ENCODE data around the gene JARID2. TPM values are rescaled to one million over a fixed set of nuclear protein-coding genes. Genes with fewer than 3 reads are reported as not detected.

JARID2 gene
- total and polyA plus RNA-seq, 10 of the 15 experiments (the other 5 are each of a cell fraction or from before 2014, with no cell fraction given) = 4.2 to 21.6 (median 11.7) TPM

DNA sequence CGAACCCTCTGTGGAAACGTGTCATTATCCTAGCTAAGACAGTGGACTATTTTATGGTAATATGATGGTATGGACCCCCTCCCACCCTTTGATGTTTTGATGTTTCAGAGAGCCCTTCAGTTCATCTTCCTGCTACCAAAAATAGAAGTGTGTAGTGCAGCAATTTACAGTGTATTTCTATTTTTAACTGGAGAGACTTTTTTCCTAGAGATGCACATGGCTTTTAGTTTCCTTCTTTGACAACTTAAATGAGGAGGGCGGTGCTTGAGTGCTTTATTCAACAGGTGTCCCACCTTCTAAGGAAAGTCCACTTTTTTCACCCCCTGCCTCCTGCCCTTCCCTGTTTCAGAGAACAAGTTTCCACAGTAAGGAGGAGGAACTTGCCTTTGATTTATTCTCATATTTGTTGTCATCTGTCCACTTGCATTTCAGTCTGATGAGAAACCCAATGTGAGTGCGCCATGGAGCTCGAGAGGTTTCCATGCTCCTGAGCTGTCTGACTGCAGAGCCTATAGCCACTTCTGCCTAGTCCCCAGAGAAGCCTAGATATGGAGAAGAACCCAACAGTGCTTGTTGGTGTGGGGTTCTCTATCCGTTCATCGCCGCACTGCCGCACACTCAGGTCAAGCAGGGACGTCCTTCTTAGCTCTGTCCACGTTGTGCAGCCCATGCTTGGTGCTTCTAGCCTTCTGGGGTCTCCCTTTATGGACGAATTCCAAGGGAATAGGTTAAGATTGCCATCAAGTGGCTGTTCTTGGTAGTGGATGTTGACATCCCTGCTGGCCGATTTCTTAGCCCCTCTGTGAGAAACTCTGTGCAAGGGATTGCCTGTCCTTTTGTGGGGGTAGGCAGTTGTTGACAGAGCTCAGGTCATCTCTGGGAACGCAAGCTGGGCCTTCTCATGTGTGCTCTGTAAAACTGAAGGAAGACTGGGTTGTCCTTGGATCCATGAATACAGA lies 144.2 kb downstream of the JARID2 start:
- ATAC-seq = peak; percentile 56
- TF ChIP-seq TCF3 (IDR thresholded peaks at IDR 0.05; ENCODE audit: borderline replicate concordance, insufficient read depth, low read depth, low read length) (no peak), BCL11A (IDR thresholded peaks at IDR 0.05; ENCODE audit: low read depth, low read length) (no peak), RBBP5 (conservative IDR thresholded peaks at IDR 0.05) (no peak), IKZF1 (conservative IDR thresholded peaks at IDR 0.05) (peak; percentile 25; the same call in 1 of the 2 replicates), PML (IDR thresholded peaks at IDR 0.05; ENCODE audit: low read length) (no peak), RAD51 (IDR thresholded peaks at IDR 0.05) (no peak), NR2F1 (conservative IDR thresholded peaks at IDR 0.05) (no peak), EP300 (IDR thresholded peaks at IDR 0.05; ENCODE audit: borderline replicate concordance in 1 of 2, control insufficient read depth in 1 of 2, low read depth in 2 of 2, low read length in 2 of 2) (no peak), IKZF2 (IDR thresholded peaks at IDR 0.05) (peak in 1 of 2 experiments; percentile 13; a peak in 2 of 4 replicates), POU2F2 (IDR thresholded peaks at IDR 0.05; ENCODE audit: borderline replicate concordance, low read depth, low read length) (0 out of 3 replicates have a peak, but pooled peaks have one; percentile 36), MEF2B (IDR thresholded peaks at IDR 0.05; ENCODE audit: partially characterized antibody, poor library complexity, severe bottlenecking) (peak; percentile 64), EED (IDR thresholded peaks at IDR 0.05; ENCODE audit: low read depth) (peak; percentile 43; the same call in 1 of the 2 replicates), SMC3 (IDR thresholded peaks at IDR 0.05; ENCODE audit: borderline replicate concordance, low read length) (peak; percentile 71)
- TF ChIP-seq, protein P1, sequence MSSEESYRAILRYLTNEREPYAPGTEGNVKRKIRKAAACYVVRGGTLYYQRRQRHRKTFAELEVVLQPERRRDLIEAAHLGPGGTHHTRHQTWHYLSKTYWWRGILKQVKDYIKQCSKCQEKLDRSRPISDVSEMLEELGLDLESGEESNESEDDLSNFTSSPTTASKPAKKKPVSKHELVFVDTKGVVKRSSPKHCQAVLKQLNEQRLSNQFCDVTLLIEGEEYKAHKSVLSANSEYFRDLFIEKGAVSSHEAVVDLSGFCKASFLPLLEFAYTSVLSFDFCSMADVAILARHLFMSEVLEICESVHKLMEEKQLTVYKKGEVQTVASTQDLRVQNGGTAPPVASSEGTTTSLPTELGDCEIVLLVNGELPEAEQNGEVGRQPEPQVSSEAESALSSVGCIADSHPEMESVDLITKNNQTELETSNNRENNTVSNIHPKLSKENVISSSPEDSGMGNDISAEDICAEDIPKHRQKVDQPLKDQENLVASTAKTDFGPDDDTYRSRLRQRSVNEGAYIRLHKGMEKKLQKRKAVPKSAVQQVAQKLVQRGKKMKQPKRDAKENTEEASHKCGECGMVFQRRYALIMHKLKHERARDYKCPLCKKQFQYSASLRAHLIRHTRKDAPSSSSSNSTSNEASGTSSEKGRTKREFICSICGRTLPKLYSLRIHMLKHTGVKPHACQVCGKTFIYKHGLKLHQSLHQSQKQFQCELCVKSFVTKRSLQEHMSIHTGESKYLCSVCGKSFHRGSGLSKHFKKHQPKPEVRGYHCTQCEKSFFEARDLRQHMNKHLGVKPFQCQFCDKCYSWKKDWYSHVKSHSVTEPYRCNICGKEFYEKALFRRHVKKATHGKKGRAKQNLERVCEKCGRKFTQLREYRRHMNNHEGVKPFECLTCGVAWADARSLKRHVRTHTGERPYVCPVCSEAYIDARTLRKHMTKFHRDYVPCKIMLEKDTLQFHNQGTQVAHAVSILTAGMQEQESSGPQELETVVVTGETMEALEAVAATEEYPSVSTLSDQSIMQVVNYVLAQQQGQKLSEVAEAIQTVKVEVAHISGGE (CRISPR knock-in tag; IDR thresholded peaks at IDR 0.05) = no peak
- TF ChIP-seq, protein P2, sequence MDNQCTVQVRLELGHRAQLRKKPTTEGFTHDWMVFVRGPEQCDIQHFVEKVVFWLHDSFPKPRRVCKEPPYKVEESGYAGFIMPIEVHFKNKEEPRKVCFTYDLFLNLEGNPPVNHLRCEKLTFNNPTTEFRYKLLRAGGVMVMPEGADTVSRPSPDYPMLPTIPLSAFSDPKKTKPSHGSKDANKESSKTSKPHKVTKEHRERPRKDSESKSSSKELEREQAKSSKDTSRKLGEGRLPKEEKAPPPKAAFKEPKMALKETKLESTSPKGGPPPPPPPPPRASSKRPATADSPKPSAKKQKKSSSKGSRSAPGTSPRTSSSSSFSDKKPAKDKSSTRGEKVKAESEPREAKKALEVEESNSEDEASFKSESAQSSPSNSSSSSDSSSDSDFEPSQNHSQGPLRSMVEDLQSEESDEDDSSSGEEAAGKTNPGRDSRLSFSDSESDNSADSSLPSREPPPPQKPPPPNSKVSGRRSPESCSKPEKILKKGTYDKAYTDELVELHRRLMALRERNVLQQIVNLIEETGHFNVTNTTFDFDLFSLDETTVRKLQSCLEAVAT (IDR thresholded peaks at IDR 0.05) = peak; percentile 70

More for the DNA sequence above, 144.2 kb downstream of the JARID2 start:
- intact Hi-C loops (cut with micrococcal nuclease; ENCODE audit: unreplicated experiment) = loop anchor here (1.0 to 5.0 kb wide), 4 partner anchors 52 to 1178 kb away; no protein-coding TSS in a partner anchor
- no TSS peak for BruUV-seq (replicated peaks)
- Histone ChIP-seq H4K20me1 (ENCODE audit: control insufficient read depth, insufficient read depth) (no peaks in the 10 kb centered on the region), H3K4me3 (no peak overlapping the region), H3K9me3 (replicated peaks; ENCODE audit: control insufficient read depth, insufficient read depth, low read length) (no peaks in the 10 kb centered on the region; the same call in 1 of the 3 replicates), H3K79me2 (ENCODE audit: control insufficient read depth, insufficient read depth, low read length) (peaks cover 94% of the 10 kb centered on the region), H3K36me3 (ENCODE audit: control insufficient read depth in 2 of 2, insufficient read depth in 2 of 2, low read length in 1 of 2) (peaks cover 0 to 8% of the 10 kb centered on the region in 2 experiments; a peak in 3 of 4 replicates), H3K9ac (ENCODE audit: control insufficient read depth, insufficient read depth, low read length) (no peak overlapping the region; the same call in 1 of the 2 replicates), H2AFZ (ENCODE audit: control insufficient read depth, low read depth, low read length) (no peak overlapping the region), H3K27me3 (replicated peaks in 1 of 2; ENCODE audit: control insufficient read depth in 2 of 2, insufficient read depth in 2 of 2, low read length in 1 of 2) (no peaks in the 10 kb centered on the region), H3K27ac (ENCODE audit: control insufficient read depth, insufficient read depth) (peak overlapping the region; percentile 40), H3K4me2 (ENCODE audit: control insufficient read depth, insufficient read depth) (peak overlapping the region; percentile 54), H3K4me1 (ENCODE audit: control insufficient read depth, insufficient read depth, low read length) (peaks cover 56% of the 10 kb centered on the region)
- CTCF ChIA-PET = interaction anchor here (0.6 to 8.2 kb wide), 32 partner anchors 10 to 1238 kb away, joined by 3 to 146 read pairs (median 4); no protein-coding TSS in a partner anchor
- FAIRE-seq (no peak), DNase-seq (ENCODE audit: low read depth, low spot score) (peak; percentile 52)
- 69% methylated on average over 14 of the region's 14 CpGs for WGBS (ENCODE audit: insufficient coverage, insufficient replicate concordance, low lambda C conversion rate, missing lambda C conversion rate)
- in situ Hi-C loops (cut with MboI) = loop anchor here (5.0 to 10.0 kb wide), 2 partner anchors 138 to 1175 kb away; no protein-coding TSS in a partner anchor
- SMC1A ChIA-PET (ENCODE audit: uncharacterized antibody, unreplicated experiment) = interaction anchor here (0.6 to 11.8 kb wide), 33 partner anchors 10 to 1286 kb away, joined by 3 to 123 read pairs (median 6); no protein-coding TSS in a partner anchor
- RAD21 ChIA-PET (ENCODE audit: unreplicated experiment) = interaction anchor here (0.5 to 8.2 kb wide), 25 partner anchors 9 to 393 kb away, joined by 3 to 75 read pairs (median 5); partner anchors contain the start of gene JARID2
- POLR2A ChIA-PET = interaction anchor here (0.5 to 2.6 kb wide), 8 partner anchors 9 to 505 kb away, joined by 3 to 10 read pairs (median 4); no protein-coding TSS in a partner anchor
